ENCODE data around the gene TUBB4B. TPM values are rescaled to one million over a fixed set of nuclear protein-coding genes. Genes with fewer than 3 reads are reported as not detected.

Gene TUBB4B
- total RNA-seq, 1 experiment from 2014 or later: 714 TPM

DNA sequence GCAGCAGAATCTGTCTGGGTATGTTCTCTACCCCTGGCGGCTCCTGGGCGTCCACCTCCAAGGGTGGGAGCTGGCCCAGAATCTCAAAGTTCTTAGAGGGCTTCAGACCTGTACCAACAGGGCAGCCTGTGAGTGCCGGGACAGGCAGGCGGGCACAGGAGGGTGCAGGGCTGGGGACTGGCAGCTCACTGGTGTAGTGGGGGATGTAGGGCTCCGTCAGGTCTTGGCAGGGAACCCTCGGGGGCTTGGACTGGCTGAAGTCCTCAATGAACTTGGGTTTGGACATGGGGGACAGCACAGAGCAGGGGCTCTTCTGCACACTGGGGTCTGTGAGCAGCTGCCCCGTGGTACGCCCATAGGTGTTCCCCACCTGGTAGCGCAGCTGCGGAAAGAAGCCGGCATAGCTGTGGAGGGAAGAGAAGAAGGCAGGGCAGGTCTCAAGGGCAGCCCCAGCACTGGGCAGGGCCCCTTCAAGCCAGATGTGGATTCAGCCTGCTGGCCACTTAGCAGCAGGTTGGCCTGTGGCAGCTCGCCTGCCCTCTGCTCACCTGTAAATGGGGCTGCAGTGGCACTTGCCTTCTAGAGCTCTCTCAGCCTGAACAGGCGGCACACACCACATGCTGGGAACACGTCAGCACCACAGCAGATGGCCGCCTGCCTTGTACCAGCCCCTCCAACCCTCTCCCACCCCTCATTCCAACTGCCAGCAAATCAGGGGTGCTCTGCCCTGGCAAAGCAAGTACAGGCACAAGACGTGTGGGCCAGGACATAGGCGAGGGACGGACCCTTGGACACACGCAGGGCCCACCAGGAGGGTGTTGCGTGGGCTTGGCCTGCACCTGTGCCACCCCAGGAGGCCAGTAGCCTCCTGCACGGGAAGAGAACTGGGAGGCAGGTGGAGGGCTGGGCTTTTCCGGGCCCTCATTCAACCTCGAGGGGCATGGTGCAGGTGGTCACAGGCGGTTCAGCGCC, 4.6 kb downstream of the TUBB4B start:
- BruUV-seq (replicated peaks): no TSS peak
- DNase-seq (ENCODE audit: low spot score): no peak
- Histone ChIP-seq H3K36me3 (ENCODE audit: insufficient read depth, low read length, poor library complexity, severe bottlenecking) (peaks cover 24% of the 10 kb centered on the region), H3K9me3 (ENCODE audit: low read depth, low read length, poor library complexity, severe bottlenecking) (no peaks in the 10 kb centered on the region), H3K4me1 (ENCODE audit: insufficient read depth, low read length, poor library complexity, severe bottlenecking) (peaks cover 26% of the 10 kb centered on the region), H3K27me3 (replicated peaks; ENCODE audit: insufficient read depth, low read depth, low read length, poor library complexity) (no peaks in the 10 kb centered on the region), H3K4me3 (ENCODE audit: low read depth, low read length, poor library complexity, severe bottlenecking) (no peak overlapping the region), H3K27ac (ENCODE audit: low read depth, low read length, poor library complexity, severe bottlenecking) (no peak overlapping the region)
- ChIA-PET POLR2A (ENCODE audit: low non-redundant PET) (interaction anchor here (0.7 kb wide), 1 partner anchor 9 kb away, joined by 7 read pairs; no protein-coding TSS in a partner anchor), CTCF (no interaction called here)
- TF ChIP-seq CTCF (conservative IDR thresholded peaks at IDR 0.05; ENCODE audit: low read depth, low read length) (no peak), EZH2 (IDR thresholded peaks at IDR 0.05; ENCODE audit: borderline replicate concordance, low read depth, low read length, poor library complexity, severe bottlenecking) (no peak)
- intact Hi-C loops (cut with micrococcal nuclease; ENCODE audit: unreplicated experiment): no loop called here

DNA sequence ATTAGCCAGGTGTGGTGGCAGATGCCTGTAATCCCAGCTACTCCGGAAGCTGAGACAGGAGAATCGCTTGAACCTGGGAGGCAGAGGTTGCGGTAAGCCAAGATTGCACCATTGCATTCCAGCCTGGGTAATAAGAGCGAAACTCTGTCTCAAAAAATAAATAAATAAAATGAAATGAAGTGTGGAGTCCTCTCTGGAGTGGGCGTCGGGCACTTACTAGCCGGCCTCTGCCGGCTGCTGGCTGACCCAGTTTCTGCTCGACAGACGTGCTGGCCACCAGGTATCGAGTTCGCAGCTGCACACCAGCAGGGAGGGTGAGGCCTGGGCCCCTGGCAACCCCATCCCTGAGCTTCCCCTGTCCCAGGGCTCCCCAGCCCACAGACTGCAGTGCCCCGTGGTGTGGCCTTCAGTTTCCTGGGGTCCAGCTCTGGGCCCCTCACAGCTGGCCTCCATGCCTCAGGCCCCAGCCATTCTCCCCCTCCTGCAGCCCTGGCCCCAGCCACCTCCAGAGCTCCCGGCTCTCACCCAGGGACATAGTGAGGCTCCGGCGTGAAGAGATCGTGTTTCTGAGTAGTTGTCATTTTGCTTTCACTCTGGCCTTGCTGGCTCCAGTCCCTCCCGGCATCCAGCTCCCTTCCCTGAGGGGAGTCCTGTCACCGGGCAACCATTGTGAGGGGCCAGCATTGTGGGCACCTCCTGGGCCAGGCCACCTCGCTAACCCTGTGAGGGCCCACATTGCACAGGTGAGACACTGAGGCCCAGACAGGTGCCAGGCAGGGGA, 6.2 kb downstream of the TUBB4B start:
- CTCF ChIA-PET: interaction anchor here (0.5 kb wide), 1 partner anchor 24 kb away, joined by 8 read pairs; no protein-coding TSS in a partner anchor
- no peak for TF ChIP-seq EZH2 (IDR thresholded peaks at IDR 0.05; ENCODE audit: borderline replicate concordance, low read depth, low read length, poor library complexity, severe bottlenecking)
- no peak for TF ChIP-seq CTCF (conservative IDR thresholded peaks at IDR 0.05; ENCODE audit: low read depth, low read length)
- no peak for DNase-seq (ENCODE audit: low spot score)
- POLR2A ChIA-PET (ENCODE audit: low non-redundant PET): no interaction called here
- Histone ChIP-seq H3K36me3 (ENCODE audit: insufficient read depth, low read length, poor library complexity, severe bottlenecking) (peaks cover 16% of the 10 kb centered on the region), H3K27me3 (replicated peaks; ENCODE audit: insufficient read depth, low read depth, low read length, poor library complexity) (no peaks in the 10 kb centered on the region), H3K4me3 (ENCODE audit: low read depth, low read length, poor library complexity, severe bottlenecking) (no peak overlapping the region), H3K27ac (ENCODE audit: low read depth, low read length, poor library complexity, severe bottlenecking) (no peak overlapping the region), H3K4me1 (ENCODE audit: insufficient read depth, low read length, poor library complexity, severe bottlenecking) (peaks cover 24% of the 10 kb centered on the region), H3K9me3 (ENCODE audit: low read depth, low read length, poor library complexity, severe bottlenecking) (no peaks in the 10 kb centered on the region)
- BruUV-seq (replicated peaks): no TSS peak
- intact Hi-C loops (cut with micrococcal nuclease; ENCODE audit: unreplicated experiment): no loop called here

DNA sequence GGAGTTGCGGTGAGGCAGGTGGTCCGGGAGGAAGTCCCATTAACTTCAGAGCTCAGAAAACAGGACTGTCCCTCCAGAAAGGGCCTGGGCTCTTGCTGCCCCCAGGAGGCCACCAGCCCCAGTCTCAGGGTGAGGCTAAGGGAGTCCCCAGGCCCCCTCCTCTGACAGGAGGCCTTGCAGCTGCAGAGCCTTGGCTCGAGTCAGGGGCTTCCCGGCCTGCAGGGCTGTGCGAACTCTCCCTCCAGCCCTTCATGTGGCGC, 6.8 kb downstream of the TUBB4B start:
- CTCF ChIA-PET: no interaction called here
- TF ChIP-seq CTCF (conservative IDR thresholded peaks at IDR 0.05; ENCODE audit: low read depth, low read length): no peak
- TF ChIP-seq EZH2 (IDR thresholded peaks at IDR 0.05; ENCODE audit: borderline replicate concordance, low read depth, low read length, poor library complexity, severe bottlenecking): no peak
- BruUV-seq (replicated peaks): no TSS peak
- H3K9me3 ChIP-seq (ENCODE audit: low read depth, low read length, poor library complexity, severe bottlenecking): no peaks in the 10 kb centered on the region
- peaks cover 18% of the 10 kb centered on the region for H3K4me1 ChIP-seq (ENCODE audit: insufficient read depth, low read length, poor library complexity, severe bottlenecking)
- no peak overlapping the region for H3K27ac ChIP-seq (ENCODE audit: low read depth, low read length, poor library complexity, severe bottlenecking)
- no peaks in the 10 kb centered on the region for H3K27me3 ChIP-seq (replicated peaks; ENCODE audit: insufficient read depth, low read depth, low read length, poor library complexity)
- peaks cover 11% of the 10 kb centered on the region for H3K36me3 ChIP-seq (ENCODE audit: insufficient read depth, low read length, poor library complexity, severe bottlenecking)
- POLR2A ChIA-PET (ENCODE audit: low non-redundant PET): no interaction called here
- DNase-seq (ENCODE audit: low spot score): no peak
- intact Hi-C loops (cut with micrococcal nuclease; ENCODE audit: unreplicated experiment): no loop called here
- no peak overlapping the region for H3K4me3 ChIP-seq (ENCODE audit: low read depth, low read length, poor library complexity, severe bottlenecking)
